DMS53 treated with DMSO at 0.1 percent for 48 hours (cell line): ENCODE measurements around the gene RGS6.

ENCODE experiments used
- DNase-seq: peaks from one replicate; lab custom pipeline; 2025; ENCODE audit not compliant: unreplicated experiment; lab: John Stamatoyannopoulos, UW

Gene RGS6

GRCh38 chr14:72389200-72389599 lies 457.0 kb downstream of the RGS6 start:
- no peak for DNase-seq

DNA sequence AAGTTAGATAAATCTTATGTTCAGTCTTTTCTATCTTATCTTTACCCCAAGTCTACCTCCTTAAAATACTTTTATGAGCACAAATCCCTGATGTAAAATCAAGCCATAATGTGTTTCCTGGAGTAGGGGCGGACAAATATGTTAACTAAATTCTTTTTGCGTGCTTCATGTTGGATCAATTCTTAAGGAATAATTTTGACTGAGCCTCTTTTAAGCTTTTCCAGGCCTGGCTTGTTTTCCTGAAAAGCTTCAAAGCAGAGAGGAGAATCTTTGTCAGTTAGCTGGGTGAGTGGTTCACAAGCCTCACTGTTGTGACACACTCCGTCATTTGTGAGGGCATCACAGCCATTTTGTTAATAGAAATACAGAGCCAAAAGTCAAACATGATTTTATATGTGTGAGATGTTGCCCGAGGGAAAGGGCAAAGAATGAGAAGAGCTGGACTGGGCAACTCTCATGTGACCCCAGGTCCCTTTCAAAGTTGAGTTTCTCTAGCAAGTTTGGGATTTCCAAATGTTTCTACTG lies 468.9 kb downstream of the RGS6 start:
- no peak for DNase-seq

DNA sequence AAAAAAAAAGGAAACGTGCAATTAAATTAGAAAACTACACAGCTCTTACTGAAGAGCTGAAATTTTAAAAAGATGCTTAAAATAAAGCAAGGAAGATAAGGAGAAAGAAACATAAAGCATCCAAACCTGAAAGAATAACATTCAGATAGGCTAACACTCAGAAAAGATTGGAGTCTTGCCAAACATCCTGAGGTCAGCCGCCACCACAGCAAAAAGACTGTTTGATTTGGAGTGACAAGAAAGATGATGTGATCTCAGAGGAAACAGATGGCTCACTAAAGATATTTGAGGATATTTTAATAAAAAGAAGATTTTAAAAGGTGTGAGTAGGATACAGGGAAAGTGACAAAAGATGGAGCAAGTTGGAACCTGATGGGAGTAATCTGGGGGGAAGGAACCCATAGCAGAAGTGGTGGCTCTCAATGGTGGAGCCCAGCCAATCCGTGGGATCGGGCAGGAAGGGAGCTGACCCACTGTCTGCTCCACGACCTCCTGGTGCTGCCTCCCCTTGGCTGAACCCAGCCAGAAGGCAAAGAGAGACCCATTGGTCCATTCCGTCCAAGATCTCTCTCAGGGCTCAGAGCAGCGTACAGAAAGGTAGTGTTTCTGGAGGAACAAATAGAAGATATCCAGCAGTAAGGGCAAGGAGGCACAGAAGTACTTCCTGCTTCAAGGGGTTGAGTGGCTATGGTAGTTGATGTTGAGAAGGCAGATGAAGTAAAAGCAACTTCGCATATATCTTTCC lies 469.6 kb downstream of the RGS6 start:
- DNase-seq = no peak

GRCh38 chr14:72402377-72402772 lies 470.1 kb downstream of the RGS6 start:
- no peak for DNase-seq

GRCh38 chr14:72404106-72404774 lies 472.0 kb downstream of the RGS6 start:
- no peak for DNase-seq

GRCh38 chr14:72404998-72405397 lies 472.8 kb downstream of the RGS6 start:
- no peak for DNase-seq

DNA sequence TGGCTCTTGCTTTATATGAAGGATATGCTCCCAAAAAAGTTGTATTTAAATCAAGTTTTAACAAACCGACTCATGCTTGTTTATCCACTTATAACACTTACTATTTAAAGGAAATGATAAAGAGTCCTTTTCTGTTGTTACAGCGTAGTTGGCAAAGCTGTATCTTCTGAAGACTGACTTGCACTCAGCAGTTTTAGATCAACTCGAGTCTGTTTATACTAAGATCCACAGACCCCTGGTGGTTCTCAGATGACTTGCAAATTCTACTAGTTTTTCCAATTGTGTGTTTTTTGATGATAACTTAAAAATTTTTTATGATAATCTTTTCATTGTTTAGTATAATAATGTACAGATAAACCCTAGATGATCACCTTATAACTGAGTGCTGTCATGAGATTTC lies 475.8 kb downstream of the RGS6 start:
- no peak for DNase-seq

DNA sequence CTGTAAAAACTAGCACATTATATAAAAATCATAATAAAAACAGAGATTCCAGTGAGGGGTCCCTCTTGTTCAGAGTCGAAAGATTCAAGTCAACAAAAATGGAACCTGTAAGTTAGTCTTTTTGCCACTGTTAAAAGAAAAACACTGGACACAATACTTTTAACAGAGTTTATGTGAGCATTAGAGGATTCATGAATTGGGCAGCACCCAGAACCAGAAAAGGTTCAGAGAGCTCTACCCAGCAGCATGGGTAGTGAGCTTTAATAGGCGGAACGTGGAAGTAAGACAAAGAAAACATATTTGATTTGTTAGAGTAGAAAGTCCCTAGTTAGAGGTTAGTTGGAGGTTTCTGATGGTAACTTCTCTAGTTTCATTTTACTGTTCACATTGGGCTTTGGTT lies 476.8 kb downstream of the RGS6 start:
- DNase-seq = no peak

DNA sequence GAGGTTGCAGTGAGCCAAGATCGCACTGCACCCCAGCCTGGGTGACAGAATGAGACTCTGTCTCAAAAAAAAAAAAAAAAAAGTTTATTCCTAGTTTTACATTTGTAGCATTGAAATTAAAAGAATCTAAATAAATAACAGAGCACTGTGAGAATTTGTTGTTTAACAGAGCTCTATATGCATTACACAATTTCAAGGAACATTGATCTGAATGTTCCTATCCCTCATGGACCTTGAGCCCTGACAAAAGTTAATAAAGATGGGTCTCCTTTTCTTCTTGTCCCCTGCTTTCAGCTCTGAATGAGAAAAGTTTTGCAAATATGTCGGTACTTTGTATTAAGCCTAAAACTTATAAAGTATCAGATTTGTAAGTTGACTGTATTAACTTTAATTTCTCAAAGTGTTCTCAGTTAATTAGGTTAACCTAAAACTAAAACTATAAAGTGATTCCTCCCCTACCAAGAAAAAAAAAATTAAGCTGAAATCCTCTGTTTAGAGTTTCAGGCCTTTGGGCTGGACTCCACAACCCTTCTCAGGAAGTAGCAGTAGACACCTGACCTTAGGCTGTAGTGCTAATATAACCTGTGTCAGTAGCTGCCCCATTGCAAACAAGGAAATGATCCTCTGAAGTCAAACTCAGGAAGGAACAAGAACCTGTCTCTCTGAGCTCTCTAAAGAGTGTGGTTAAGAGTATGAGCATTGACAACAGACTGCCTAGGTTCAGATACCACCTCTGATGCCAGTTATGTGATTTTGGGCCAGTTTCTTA lies 484.0 kb downstream of the RGS6 start:
- no peak for DNase-seq

- DNase-seq = no peak
Observed at GRCh38 chr14:72416892-72417291, 484.7 kb downstream of the RGS6 start.

- DNase-seq = no peak
Observed at GRCh38 chr14:72418806-72419205, 486.6 kb downstream of the RGS6 start.

- no peak for DNase-seq
Observed at GRCh38 chr14:72419226-72419775, 487.1 kb downstream of the RGS6 start.

- DNase-seq = no peak
Observed at GRCh38 chr14:72420749-72421474, 488.7 kb downstream of the RGS6 start.

DNA sequence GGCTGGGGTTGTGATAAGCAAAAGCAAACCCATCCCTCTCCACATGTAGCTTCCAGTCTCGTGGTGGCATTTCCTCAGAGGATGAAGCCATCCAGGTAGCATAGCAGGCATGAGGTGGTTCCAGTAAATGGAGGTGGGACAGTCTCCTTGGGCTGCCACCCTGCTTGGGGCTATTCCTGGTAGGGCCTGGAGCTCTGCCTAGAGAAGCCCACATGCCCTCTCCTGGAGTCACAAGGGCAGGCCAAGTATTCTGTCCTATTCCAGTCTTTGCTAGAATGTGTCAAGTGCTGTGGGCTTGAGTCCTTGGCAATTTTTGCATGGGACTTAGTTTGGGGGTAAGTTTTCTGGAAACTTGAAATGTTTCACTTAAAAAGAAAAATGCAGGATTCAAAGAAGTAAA lies 491.7 kb downstream of the RGS6 start:
- DNase-seq = no peak

GRCh38 chr14:72430457-72430856 lies 498.2 kb downstream of the RGS6 start:
- no peak for DNase-seq

GRCh38 chr14:72432748-72433147 lies 500.5 kb downstream of the RGS6 start:
- DNase-seq = no peak

DNA sequence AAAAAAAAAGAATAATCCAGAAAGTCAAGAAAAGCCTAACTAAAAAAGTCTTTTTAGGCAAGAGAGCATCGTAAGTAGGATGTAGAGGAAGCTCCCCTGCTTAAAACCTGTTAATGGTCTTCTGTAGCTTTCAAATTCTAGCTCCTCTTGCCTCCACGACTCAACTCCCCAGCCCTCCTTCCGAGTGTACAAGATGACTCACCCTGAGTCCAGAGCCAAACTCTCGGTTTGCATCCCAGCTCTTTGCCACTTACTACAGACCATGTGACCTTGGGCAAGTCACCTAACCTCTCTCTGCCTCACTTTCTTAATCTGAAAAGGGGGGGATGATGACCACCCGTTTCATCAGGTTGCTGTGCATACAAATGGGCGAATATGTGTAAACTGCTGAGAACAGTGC lies 501.3 kb downstream of the RGS6 start:
- no peak for DNase-seq

GRCh38 chr14:72434856-72435255 lies 502.6 kb downstream of the RGS6 start:
- DNase-seq = no peak

DNA sequence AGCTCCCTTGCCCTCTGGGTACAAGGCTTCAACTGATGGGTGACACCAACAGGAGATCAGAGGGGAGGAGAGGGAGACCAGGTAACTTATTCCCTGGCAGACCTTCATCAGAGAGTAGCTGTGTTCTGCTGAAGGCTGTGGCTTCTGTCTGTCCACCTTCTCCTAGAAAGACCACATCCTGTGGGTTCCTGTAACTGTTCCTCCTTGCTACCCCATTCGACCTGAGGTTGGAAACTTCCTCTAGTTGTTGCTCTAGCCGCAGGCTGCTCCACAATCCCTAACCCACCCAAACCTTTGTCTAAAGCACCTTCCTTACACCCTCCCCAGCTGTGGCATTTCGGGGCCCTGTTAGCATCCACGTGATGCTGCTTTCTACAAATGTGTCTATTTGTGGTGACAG lies 507.5 kb downstream of the RGS6 start:
- no peak for DNase-seq

DNA sequence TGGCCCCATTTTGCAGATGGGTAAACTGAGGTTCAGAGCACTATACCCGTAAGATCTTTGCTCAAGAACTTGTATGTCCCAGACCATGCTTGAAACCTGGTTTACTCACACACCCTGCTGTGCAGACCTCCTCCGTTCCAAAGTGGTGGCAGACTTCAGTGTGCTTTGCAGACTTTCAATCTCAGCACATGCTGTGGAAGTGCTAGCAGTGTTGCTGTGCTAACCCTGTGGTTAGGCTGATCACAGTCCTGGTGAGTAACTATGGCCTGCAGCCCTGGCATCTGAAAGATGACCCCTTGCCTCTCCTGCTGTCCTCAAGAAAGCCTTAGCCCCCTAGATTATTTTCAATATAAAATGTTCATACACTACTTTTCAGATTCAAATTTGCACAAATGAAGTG lies 511.0 kb downstream of the RGS6 start:
- no peak for DNase-seq

DNA sequence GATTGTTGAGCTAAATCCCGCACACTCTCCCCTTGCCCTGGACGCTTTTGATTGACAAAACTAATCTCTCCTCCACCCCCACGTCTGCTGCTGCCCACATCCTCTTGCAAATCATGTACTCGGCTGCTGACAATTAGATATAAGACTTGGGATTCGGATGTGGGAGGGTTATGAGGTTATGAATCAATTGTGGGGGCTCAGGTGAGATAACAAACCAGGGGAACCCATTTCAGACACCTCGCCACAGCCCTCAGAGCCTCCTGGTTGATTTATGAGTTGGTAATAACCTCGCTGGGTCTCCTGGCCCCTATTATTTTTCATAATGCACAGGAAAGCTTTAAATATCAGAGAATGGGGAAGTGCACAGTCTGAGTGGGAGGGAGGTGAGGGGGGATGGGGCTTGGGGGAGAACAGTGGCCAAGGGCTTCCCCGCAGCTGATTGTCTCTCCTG lies 511.8 kb downstream of the RGS6 start:
- no peak for DNase-seq
